HG03378 (cell line): ENCODE data around the gene MYO7A.

ENCODE experiments used
- ATAC-seq: cut with Tn5 transposase; IDR thresholded peaks from one replicate; pipeline ENCODE4 v1.9.1; 2021; ENCODE audit warnings: mild to moderate bottlenecking, moderate library complexity; ENCODE audit not compliant: unreplicated experiment

Gene MYO7A

GRCh38 chr11:77211594-77212251, 83.7 kb downstream of the MYO7A start:
- no peak for ATAC-seq

- no peak for ATAC-seq
Observed at GRCh38 chr11:77212314-77213007, 84.4 kb downstream of the MYO7A start.

- ATAC-seq, result no peak
Observed at GRCh38 chr11:77213029-77213579, 85.1 kb downstream of the MYO7A start.

- no peak for ATAC-seq
Observed at GRCh38 chr11:77213589-77214428, 85.8 kb downstream of the MYO7A start.

GRCh38 chr11:77214557-77214956, 86.5 kb downstream of the MYO7A start:
- ATAC-seq, result no peak

GRCh38 chr11:77215106-77215505, 87.1 kb downstream of the MYO7A start:
- ATAC-seq, result no peak

- no peak for ATAC-seq
Observed at GRCh38 chr11:77217156-77217555, 89.1 kb downstream of the MYO7A start.

GRCh38 chr11:77223797-77224196, 95.8 kb downstream of the MYO7A start:
- ATAC-seq, result no peak

GRCh38 chr11:77230878-77231605, 103.0 kb downstream of the MYO7A start:
- ATAC-seq, result no peak

GRCh38 chr11:77231800-77232199, 103.8 kb downstream of the MYO7A start:
- ATAC-seq, result no peak

GRCh38 chr11:77232242-77232641, 104.2 kb downstream of the MYO7A start:
- no peak for ATAC-seq

- ATAC-seq, result no peak
Observed at GRCh38 chr11:77233011-77233410, 105.0 kb downstream of the MYO7A start.

GRCh38 chr11:77236901-77237300, 108.9 kb downstream of the MYO7A start:
- ATAC-seq, result no peak

- no peak for ATAC-seq
Observed at GRCh38 chr11:77244277-77245027, 116.4 kb downstream of the MYO7A start.

GRCh38 chr11:77249427-77249826, 121.4 kb downstream of the MYO7A start:
- no peak for ATAC-seq

GRCh38 chr11:77250881-77251640, 123.0 kb downstream of the MYO7A start:
- no peak for ATAC-seq

GRCh38 chr11:77252555-77253270, 124.7 kb downstream of the MYO7A start:
- no peak for ATAC-seq

GRCh38 chr11:77253690-77254089, 125.6 kb downstream of the MYO7A start:
- no peak for ATAC-seq

- ATAC-seq, result no peak
Observed at GRCh38 chr11:77259641-77260040, 131.6 kb downstream of the MYO7A start.
